M059J (cell line): ENCODE data around the gene ELP2. TPM values are rescaled to one million over a fixed set of nuclear protein-coding genes. Genes with fewer than 3 reads are reported as not detected.
A peak's percentile ranks its signal among the peaks of the same experiment; 100 is the strongest.

Experiments
- DNase-seq: peaks from one replicate; pipeline ENCODE4 v3.0.0-alpha.2; 2012; ENCODE audit warnings: low read depth
- total RNA-seq: library from RNA; depleted of rRNA; stranded (reverse); fragments of >200 nt; shearing (Covaris generic); gene quantifications from 2 replicates; pipeline ENCODE4 v1.2.3, GENCODE V29; 2014

The ELP2 gene
- total RNA-seq, 1 experiment from 2014 or later: 63.9 TPM

- no peak for DNase-seq
Observed at GRCh38 chr18:36120297-36120696, 9.4 kb upstream of the ELP2 start.

- no peak for DNase-seq
Observed at GRCh38 chr18:36124841-36125240, 4.9 kb upstream of the ELP2 start.

GRCh38 chr18:36126668-36127067 is 3.0 kb upstream of the ELP2 start:
- DNase-seq: no peak

GRCh38 chr18:36127836-36128529 is 1.7 kb upstream of the ELP2 start:
- no peak for DNase-seq

- DNase-seq: peak; percentile 38
Observed at GRCh38 chr18:36128530-36128870, 1.2 kb upstream of the ELP2 start.

- DNase-seq: no peak
Observed at GRCh38 chr18:36128907-36129299, 796 bp upstream of the ELP2 start.

GRCh38 chr18:36130039-36130831 is 536 bp downstream of the ELP2 start:
- DNase-seq: no peak

GRCh38 chr18:36130883-36131653 is 1.4 kb downstream of the ELP2 start:
- no peak for DNase-seq

GRCh38 chr18:36131692-36132483 is 2.2 kb downstream of the ELP2 start:
- DNase-seq: no peak

- no peak for DNase-seq
Observed at GRCh38 chr18:36132756-36133155, 3.1 kb downstream of the ELP2 start.

GRCh38 chr18:36135264-36135663 is 5.6 kb downstream of the ELP2 start:
- DNase-seq: no peak

- DNase-seq: no peak
Observed at GRCh38 chr18:36139245-36139644, 9.5 kb downstream of the ELP2 start.

GRCh38 chr18:36141576-36141975 is 11.9 kb downstream of the ELP2 start:
- no peak for DNase-seq

GRCh38 chr18:36142751-36143150 is 13.1 kb downstream of the ELP2 start:
- DNase-seq: no peak

GRCh38 chr18:36143391-36143790 is 13.7 kb downstream of the ELP2 start:
- no peak for DNase-seq

- DNase-seq: no peak
Observed at GRCh38 chr18:36149514-36150289, 20.0 kb downstream of the ELP2 start.

- peak; percentile 30 for DNase-seq
Observed at GRCh38 chr18:36152781-36153180, 23.1 kb downstream of the ELP2 start.

GRCh38 chr18:36153203-36153602 is 23.5 kb downstream of the ELP2 start:
- DNase-seq: peak; percentile 64

GRCh38 chr18:36153771-36154170 is 24.1 kb downstream of the ELP2 start:
- no peak for DNase-seq

- peak; percentile 39 for DNase-seq
Observed at GRCh38 chr18:36155851-36156757, 26.4 kb downstream of the ELP2 start.
